K562 (cell line): ENCODE measurements around the gene TMED6. TPM values are rescaled to one million over a fixed set of nuclear protein-coding genes. Genes with fewer than 3 reads are reported as not detected.

ENCODE experiments used
- BACH1 ChIP-seq: fragments of 200-800 bp; sonication (Bioruptor generic); IDR thresholded peaks from 2 replicates; pipeline ENCODE4 v1.6.1; 2016; ENCODE audit warnings: missing genetic modification characterization, missing compliant biosample characterization
- CCNT2 ChIP-seq: IDR thresholded peaks from 2 replicates; pipeline ENCODE4 v1.6.1; 2011; ENCODE audit warnings: borderline replicate concordance, low read depth, mild to moderate bottlenecking, moderate library complexity, mixed read lengths, low read length; ENCODE audit not compliant: insufficient read length; ENCODE audit errors: extremely low read depth
- COPS2 ChIP-seq: fragments of 450-650 bp; conservative IDR thresholded peaks from 2 replicates; pipeline ENCODE4 v1.6.1; 2016; ENCODE audit warnings: mild to moderate bottlenecking, moderate library complexity
- CREB1 ChIP-seq, 2 experiments: sonication (generic) in 1 of 2; formaldehyde crosslinking in 1 of 2; IDR thresholded peaks; 2 replicates each; pipeline versions ENCODE4 v1.6.1 to v1.8.0; 2012 to 2022; ENCODE audit warnings: inconsistent platforms in 1 of 2, mild to moderate bottlenecking in 1 of 2, missing genetic modification reagents in 1 of 2, moderate library complexity in 1 of 2
- FIP1L1 ChIP-seq: fragments of 200-400 bp; formaldehyde crosslinking; IDR thresholded peaks from 2 replicates; pipeline ENCODE4 v1.6.1; 2018; ENCODE audit warnings: mild to moderate bottlenecking, low read depth, low read length; ENCODE audit not compliant: poor library complexity, severe bottlenecking
- FOSL1 ChIP-seq: fragments of 200-800 bp; sonication (Bioruptor generic); conservative IDR thresholded peaks from 2 replicates; pipeline ENCODE4 v1.6.1; 2016; ENCODE audit warnings: missing genetic modification characterization, missing compliant biosample characterization
- HDAC1 ChIP-seq, 2 experiments: fragments of 450-650 bp; IDR thresholded peaks; 2 replicates each; pipeline ENCODE4 v1.6.1; 2016 to 2017; ENCODE audit warnings: inconsistent platforms in 1 of 2, mild to moderate bottlenecking in 1 of 2, moderate library complexity in 1 of 2
- KDM1A ChIP-seq, 2 experiments: fragments of 450-650 bp; IDR thresholded peaks; 2 replicates each; pipeline ENCODE4 v1.6.1; 2016; ENCODE audit warnings: mild to moderate bottlenecking in 2 of 2
- KDM2B ChIP-seq: fragments of 250-450 bp; sonication (Bioruptor Pico); IDR thresholded peaks from 2 replicates; pipeline ENCODE4 v1.8.0; 2021; ENCODE audit warnings: mild to moderate bottlenecking, moderate library complexity
- KDM5B ChIP-seq: fragments of 200-600 bp; sonication (generic); IDR thresholded peaks from 2 replicates; pipeline ENCODE4 v1.6.1; 2012; ENCODE audit warnings: low read depth, mild to moderate bottlenecking, moderate library complexity, low read length, control low read depth, inconsistent platforms; ENCODE audit not compliant: insufficient replicate concordance
- KLF16 ChIP-seq: IDR thresholded peaks from 2 replicates; pipeline ENCODE4 v1.6.1; 2016; ENCODE audit warnings: antibody characterized with exemption
- MED1 ChIP-seq: sonication (generic); formaldehyde crosslinking; IDR thresholded peaks from 2 replicates; pipeline ENCODE4 v1.8.1; 2023; ENCODE audit warnings: missing genetic modification reagents, borderline replicate concordance
- NFIX ChIP-seq: fragments of 250-450 bp; sonication (Bioruptor Pico); IDR thresholded peaks from 2 replicates; pipeline ENCODE4 v1.4.0; 2020; ENCODE audit warnings: low read depth, mild to moderate bottlenecking, moderate library complexity
- RBM39 ChIP-seq: fragments of 200-400 bp; formaldehyde crosslinking; optimal IDR thresholded peaks from 2 replicates; pipeline ENCODE3; 2018; ENCODE audit warnings: low read depth, low read length
- RNF2 ChIP-seq: sonication (generic); IDR thresholded peaks from 2 replicates; pipeline ENCODE4 v1.6.1; 2016
- SUPT5H ChIP-seq: fragments of 450-650 bp; IDR thresholded peaks from 2 replicates; pipeline ENCODE4 v1.6.1; 2016
- TCF3 ChIP-seq: sonication (generic); formaldehyde crosslinking; IDR thresholded peaks from 2 replicates; pipeline ENCODE4 v1.4.0; 2020; ENCODE audit warnings: mild to moderate bottlenecking, missing genetic modification reagents
- ZBTB5 ChIP-seq: fragments of 450-650 bp; IDR thresholded peaks from 2 replicates; pipeline ENCODE4 v1.6.1; 2017; ENCODE audit warnings: antibody characterized with exemption
- ZBTB7A ChIP-seq: IDR thresholded peaks from 2 replicates; pipeline ENCODE4 v1.6.1; 2011; ENCODE audit warnings: low read depth, mild to moderate bottlenecking, low read length, moderate library complexity, borderline replicate concordance; ENCODE audit not compliant: control insufficient read depth
- ZC3H4 ChIP-seq: sonication (generic); formaldehyde crosslinking; IDR thresholded peaks from 2 replicates; pipeline ENCODE4 v1.9.0; 2021; ENCODE audit warnings: missing genetic modification reagents, borderline replicate concordance
- ZFPM2 ChIP-seq: fragments of 250-450 bp; sonication (Bioruptor Pico); IDR thresholded peaks from 2 replicates; pipeline ENCODE4 v1.5.1; 2022; ENCODE audit warnings: mild to moderate bottlenecking
- ZNF140 ChIP-seq: fragments of 250-450 bp; sonication (Bioruptor Pico); IDR thresholded peaks from 2 replicates; pipeline ENCODE4 v1.8.0; 2021; ENCODE audit warnings: moderate library complexity, mild to moderate bottlenecking, inconsistent platforms
- polyA plus RNA-seq, 8 experiments: library from polyadenylated mRNA; depleted of rRNA in 4 of 8; stranded (reverse) in 5 of 8; unstranded in 3 of 8; fragments of >200 nt; fragmentation: Nextera tagmentation in 2 of 8; fragmentation: Illumina TruSeq in 1 of 8; extraction: Ambion mirVana in 2 of 8; extraction: Trizol in 1 of 8; gene quantifications; 2 replicates each; pipeline versions ENCODE4 v1.2.1 to v1.2.3, GENCODE V29; 2011 to 2014; ENCODE audit warnings: inconsistent platforms in 1 of 8, missing spikeins in 1 of 8
- total RNA-seq, 7 experiments: library from RNA; depleted of rRNA in 6 of 7; stranded (reverse); fragments of >200 nt in 6 of 7; fragmentation: Illumina TruSeq in 2 of 7; extraction: Trizol in 2 of 7; gene quantifications; 2 replicates each; pipeline versions ENCODE4 v1.2.1 to v1.2.3, GENCODE V29; 2011 to 2021; ENCODE audit warnings: low replicate concordance in 1 of 7
- TF ChIP-seq, protein P1 (sequence below): sonication (generic); formaldehyde crosslinking; IDR thresholded peaks from 2 replicates; pipeline ENCODE4 v1.8.0; 2022; ENCODE audit warnings: mild to moderate bottlenecking, missing genetic modification reagents
- TF ChIP-seq, protein P2 (sequence below), 2 experiments: fragments of 450-650 bp; conservative IDR thresholded peaks; 2 replicates each; pipeline ENCODE4 v1.6.1; 2017; ENCODE audit warnings: mild to moderate bottlenecking in 2 of 2, moderate library complexity in 2 of 2

TMED6 gene
- total and polyA plus RNA-seq, 9 of the 15 experiments (the other 6 are each of a cell fraction or from before 2014, with no cell fraction given) = 0.14 to 0.45 (median 0.25) TPM; not detected in 2

DNA sequence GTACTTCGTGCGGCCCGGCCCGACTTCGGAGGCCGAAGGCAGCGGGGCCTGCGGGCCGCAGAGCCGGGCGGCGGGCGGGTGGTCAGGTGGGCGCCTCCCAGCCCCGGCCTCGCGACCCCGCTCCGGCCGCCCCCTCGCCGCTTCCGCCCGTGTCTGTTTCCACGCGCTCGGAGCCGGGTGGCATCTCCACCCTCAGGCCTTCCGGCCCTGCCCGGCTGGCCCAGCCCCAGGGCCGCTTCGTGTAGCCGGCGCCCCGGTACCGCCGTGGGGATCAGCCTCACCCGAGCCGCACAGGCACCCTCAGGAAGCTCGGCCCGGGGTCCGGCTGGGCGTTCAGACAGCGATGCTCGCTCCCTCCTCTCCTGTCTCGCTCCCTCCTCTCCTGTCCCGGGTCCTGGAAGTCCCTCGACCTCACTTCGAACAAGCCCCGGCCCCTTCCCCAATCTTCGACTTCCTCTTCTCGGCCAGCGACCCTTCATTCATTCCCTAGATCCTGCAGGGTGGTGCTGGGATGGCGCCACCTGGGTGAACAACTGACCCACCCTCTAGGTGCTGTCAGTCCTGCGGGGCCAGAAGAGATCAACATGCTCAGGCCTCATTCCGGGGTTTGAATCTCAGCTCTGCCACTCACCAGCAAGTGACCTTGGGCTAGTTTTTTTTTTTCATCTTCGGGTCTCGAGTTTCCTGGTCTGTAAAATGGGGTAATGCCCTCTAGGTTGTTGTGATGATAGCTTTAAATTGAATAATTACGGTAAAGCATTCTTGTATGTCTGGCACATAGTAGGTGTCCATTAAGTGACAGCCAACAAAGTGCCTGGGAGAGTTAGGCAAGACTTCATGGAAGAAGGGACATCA, 39.8 kb downstream of the TMED6 start (continued):
- TF ChIP-seq ZBTB5 = no peak
- TF ChIP-seq, protein P1, sequence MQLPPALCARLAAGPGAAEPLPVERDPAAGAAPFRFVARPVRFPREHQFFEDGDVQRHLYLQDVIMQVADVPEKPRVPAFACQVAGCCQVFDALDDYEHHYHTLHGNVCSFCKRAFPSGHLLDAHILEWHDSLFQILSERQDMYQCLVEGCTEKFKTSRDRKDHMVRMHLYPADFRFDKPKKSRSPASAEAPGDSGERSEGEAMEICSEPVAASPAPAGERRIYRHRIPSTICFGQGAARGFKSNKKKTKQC (CRISPR knock-in tag) = peak; percentile 48; the same call in 1 of the 2 replicates
- TF ChIP-seq HDAC1 (IDR thresholded peaks at IDR 0.05) = peak in 1 of 2 experiments; percentile 75; a peak in 2 of 4 replicates
- TF ChIP-seq CCNT2 = peak; percentile 27
- TF ChIP-seq ZC3H4 (CRISPR knock-in tag) = no peak
- TF ChIP-seq MED1 (CRISPR knock-in tag) = 0 out of 2 replicates have a peak, but pooled peaks have one; percentile 32
- TF ChIP-seq KDM2B (CRISPR knock-in tag) = no peak
- peak; percentile 59 for TF ChIP-seq FIP1L1
- TF ChIP-seq KDM1A (IDR thresholded peaks at IDR 0.05) = peak; percentile 56 to 60; a peak in 3 of 4 replicates
- TF ChIP-seq KDM5B = peak; percentile 13
- TF ChIP-seq RNF2 = no peak
- no peak for TF ChIP-seq KLF16
- TF ChIP-seq COPS2 = no peak
- TF ChIP-seq BACH1 = no peak
- TF ChIP-seq ZBTB7A = peak; percentile 24; the same call in 1 of the 2 replicates
- TF ChIP-seq NFIX (CRISPR knock-in tag) = no peak
- TF ChIP-seq ZNF140 (CRISPR knock-in tag) = no peak
- TF ChIP-seq RBM39 = no peak
- TF ChIP-seq SUPT5H = no peak
- TF ChIP-seq, protein P2, sequence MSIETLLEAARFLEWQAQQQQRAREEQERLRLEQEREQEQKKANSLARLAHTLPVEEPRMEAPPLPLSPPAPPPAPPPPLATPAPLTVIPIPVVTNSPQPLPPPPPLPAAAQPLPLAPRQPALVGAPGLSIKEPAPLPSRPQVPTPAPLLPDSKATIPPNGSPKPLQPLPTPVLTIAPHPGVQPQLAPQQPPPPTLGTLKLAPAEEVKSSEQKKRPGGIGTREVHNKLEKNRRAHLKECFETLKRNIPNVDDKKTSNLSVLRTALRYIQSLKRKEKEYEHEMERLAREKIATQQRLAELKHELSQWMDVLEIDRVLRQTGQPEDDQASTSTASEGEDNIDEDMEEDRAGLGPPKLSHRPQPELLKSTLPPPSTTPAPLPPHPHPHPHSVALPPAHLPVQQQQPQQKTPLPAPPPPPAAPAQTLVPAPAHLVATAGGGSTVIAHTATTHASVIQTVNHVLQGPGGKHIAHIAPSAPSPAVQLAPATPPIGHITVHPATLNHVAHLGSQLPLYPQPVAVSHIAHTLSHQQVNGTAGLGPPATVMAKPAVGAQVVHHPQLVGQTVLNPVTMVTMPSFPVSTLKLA (conservative IDR thresholded peaks at IDR 0.05) = peak in 1 of 2 experiments; percentile 36; a peak in 1 of 4 replicates
- TF ChIP-seq TCF3 (CRISPR knock-in tag) = no peak
- TF ChIP-seq CREB1 (IDR thresholded peaks at IDR 0.05) = no peak; the same call in 1 of the 2 replicates
- TF ChIP-seq CREB1 (CRISPR knock-in tag; IDR thresholded peaks at IDR 0.05) = 0 out of 2 replicates have a peak, but pooled peaks have one; percentile 14
- no peak for TF ChIP-seq ZFPM2 (CRISPR knock-in tag)
- TF ChIP-seq FOSL1 (tag) = 0 out of 2 replicates have a peak, but pooled peaks have one; percentile 18
